ENCODE measurements around the gene SETD1A.

GRCh38 chr16:31022544-31023251 lies 65.1 kb downstream of the SETD1A start:
- TF ChIP-seq, protein P1, sequence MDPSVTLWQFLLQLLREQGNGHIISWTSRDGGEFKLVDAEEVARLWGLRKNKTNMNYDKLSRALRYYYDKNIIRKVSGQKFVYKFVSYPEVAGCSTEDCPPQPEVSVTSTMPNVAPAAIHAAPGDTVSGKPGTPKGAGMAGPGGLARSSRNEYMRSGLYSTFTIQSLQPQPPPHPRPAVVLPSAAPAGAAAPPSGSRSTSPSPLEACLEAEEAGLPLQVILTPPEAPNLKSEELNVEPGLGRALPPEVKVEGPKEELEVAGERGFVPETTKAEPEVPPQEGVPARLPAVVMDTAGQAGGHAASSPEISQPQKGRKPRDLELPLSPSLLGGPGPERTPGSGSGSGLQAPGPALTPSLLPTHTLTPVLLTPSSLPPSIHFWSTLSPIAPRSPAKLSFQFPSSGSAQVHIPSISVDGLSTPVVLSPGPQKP (IDR thresholded peaks at IDR 0.05; ENCODE audit: borderline replicate concordance, low read depth, low read length): no peak
- no peak for TF ChIP-seq CTCF (conservative IDR thresholded peaks at IDR 0.05; ENCODE audit: low read depth, low read length)
- TF ChIP-seq MXI1 (IDR thresholded peaks at IDR 0.05; ENCODE audit: borderline replicate concordance, low read depth, low read length): no peak
- TF ChIP-seq POLR2A (IDR thresholded peaks at IDR 0.05; ENCODE audit: low read depth, low read length): no peak
- no peak for TF ChIP-seq RFX5 (IDR thresholded peaks at IDR 0.05; ENCODE audit: low read depth, low read length)
- no peak for TF ChIP-seq NFE2L2 (IDR thresholded peaks at IDR 0.05; ENCODE audit: low read depth, low read length)
- TF ChIP-seq MAFK (IDR thresholded peaks at IDR 0.05; ENCODE audit: low read depth, low read length): no peak
- no peak for TF ChIP-seq RCOR1 (IDR thresholded peaks at IDR 0.05; ENCODE audit: insufficient replicate concordance, low read length)
- no peak for TF ChIP-seq CEBPB (IDR thresholded peaks at IDR 0.05; ENCODE audit: low read depth, low read length)
- TF ChIP-seq MAZ (IDR thresholded peaks at IDR 0.05; ENCODE audit: borderline replicate concordance, low read depth, low read length): no peak
- TF ChIP-seq SMC3 (IDR thresholded peaks at IDR 0.05; ENCODE audit: low read depth, low read length): no peak

Data from IMR-90 (cell line).